D721Med (cell line): Measurements from ENCODE around the gene CENPB.

Experiments
- DNase-seq: peaks from one replicate; pipeline ENCODE4 v3.0.0; 2011; ENCODE audit warnings: low spot score; ENCODE audit not compliant: insufficient read length
- FAIRE-seq: peaks from 2 replicates; lab custom pipeline; 2011; peaks lifted over from hg19 to GRCh38; lab: Jason Lieb, UNC
- CTCF ChIP-seq: IDR thresholded peaks from 2 replicates; pipeline ENCODE4 v1.5.1; 2012; ENCODE audit warnings: mild to moderate bottlenecking, control low read depth; ENCODE audit not compliant: insufficient read depth; ENCODE audit errors: missing control alignments

CENPB gene

GRCh38 chr20:3751675-3752385 lies 34.7 kb downstream of the CENPB start:
- no peak for DNase-seq
- FAIRE-seq: no peak
- TF ChIP-seq CTCF: no peak

- FAIRE-seq (no peak), DNase-seq (no peak)
- no peak for TF ChIP-seq CTCF
Measured at GRCh38 chr20:3751305-3751674, 35.2 kb downstream of the CENPB start.

- DNase-seq: peak; percentile 53
Measured at GRCh38 chr20:3749689-3750531, 36.6 kb downstream of the CENPB start.

GRCh38 chr20:3749087-3749688 lies 37.4 kb downstream of the CENPB start:
- FAIRE-seq (no peak), DNase-seq (no peak)
- no peak for TF ChIP-seq CTCF

More at GRCh38 chr20:3749689-3750531, 36.6 kb downstream of the CENPB start:
- FAIRE-seq: no peak
- peak; percentile 60 for TF ChIP-seq CTCF

- no peak for TF ChIP-seq CTCF
- no peak for FAIRE-seq
- no peak for DNase-seq
Measured at GRCh38 chr20:3748073-3748472, 38.5 kb downstream of the CENPB start.

- no peak for TF ChIP-seq CTCF
- FAIRE-seq: no peak
- DNase-seq: no peak
Measured at GRCh38 chr20:3747471-3747870, 39.1 kb downstream of the CENPB start.
